Lung microvascular endothelial cell (primary cell): ENCODE results near the gene ZAP70. TPM values are rescaled to one million over a fixed set of nuclear protein-coding genes. Genes with fewer than 3 reads are reported as not detected.

Experiments used
- DNase-seq, 2 donors: peaks; one replicate each; pipeline versions ENCODE4 v3.0.0 to v3.0.0-alpha.2; 2010; ENCODE audit warnings: low read depth in 2 of 2
- total RNA-seq: library from RNA; depleted of rRNA; stranded (reverse); fragments of >200 nt; gene quantifications from 2 replicates; pipeline ENCODE4 v1.2.1, GENCODE V29; 2014

The ZAP70 gene
- total RNA-seq, 1 donor from 2014 or later = not detected

- no peak for DNase-seq
These were observed 34.3 kb downstream of the ZAP70 start for GRCh38 chr2:97747716-97748115.

- no peak for DNase-seq
These were observed 36.2 kb downstream of the ZAP70 start for GRCh38 chr2:97749581-97749980.

GRCh38 chr2:97750017-97750416, 36.6 kb downstream of the ZAP70 start:
- no peak for DNase-seq

- DNase-seq = peak in 1 of 2 donors; percentile 19
These were observed 38.4 kb downstream of the ZAP70 start for GRCh38 chr2:97751752-97752151.

GRCh38 chr2:97752342-97753334, 39.3 kb downstream of the ZAP70 start:
- DNase-seq = no peak

- DNase-seq = peak in 1 of 2 donors; percentile 29
These were observed 41.4 kb downstream of the ZAP70 start for GRCh38 chr2:97754690-97755346.

GRCh38 chr2:97755491-97755890, 42.1 kb downstream of the ZAP70 start:
- no peak for DNase-seq

GRCh38 chr2:97757062-97757461, 43.7 kb downstream of the ZAP70 start:
- no peak for DNase-seq

- DNase-seq = no peak
These were observed 44.8 kb downstream of the ZAP70 start for GRCh38 chr2:97758131-97758705.

- no peak for DNase-seq
These were observed 46.5 kb downstream of the ZAP70 start for GRCh38 chr2:97759727-97760407.

- no peak for DNase-seq
These were observed 47.2 kb downstream of the ZAP70 start for GRCh38 chr2:97760480-97761049.

- DNase-seq = no peak
These were observed 47.8 kb downstream of the ZAP70 start for GRCh38 chr2:97761192-97761591.

GRCh38 chr2:97763176-97763845, 49.9 kb downstream of the ZAP70 start:
- DNase-seq = no peak

GRCh38 chr2:97764559-97765263, 51.3 kb downstream of the ZAP70 start:
- DNase-seq = no peak

- no peak for DNase-seq
These were observed 52.6 kb downstream of the ZAP70 start for GRCh38 chr2:97765933-97766332.

- DNase-seq = peak in 1 of 2 donors; percentile 31
These were observed 53.2 kb downstream of the ZAP70 start for GRCh38 chr2:97766567-97766966.

GRCh38 chr2:97769308-97769707, 55.9 kb downstream of the ZAP70 start:
- DNase-seq = no peak

GRCh38 chr2:97769711-97770110, 56.3 kb downstream of the ZAP70 start:
- DNase-seq = no peak

- DNase-seq = no peak
These were observed 57.1 kb downstream of the ZAP70 start for GRCh38 chr2:97770445-97770844.

GRCh38 chr2:97774425-97774824, 61.0 kb downstream of the ZAP70 start:
- DNase-seq = peak; percentile 15 to 58
